ENCODE data around the gene ACKR3.

The ACKR3 gene

GRCh38 chr2:236566596-236566995 lies 3.0 kb upstream of the ACKR3 start:
- in situ Hi-C loops (cut with MboI; ENCODE audit: low sequenced_read_pairs): no loop called here

DNA sequence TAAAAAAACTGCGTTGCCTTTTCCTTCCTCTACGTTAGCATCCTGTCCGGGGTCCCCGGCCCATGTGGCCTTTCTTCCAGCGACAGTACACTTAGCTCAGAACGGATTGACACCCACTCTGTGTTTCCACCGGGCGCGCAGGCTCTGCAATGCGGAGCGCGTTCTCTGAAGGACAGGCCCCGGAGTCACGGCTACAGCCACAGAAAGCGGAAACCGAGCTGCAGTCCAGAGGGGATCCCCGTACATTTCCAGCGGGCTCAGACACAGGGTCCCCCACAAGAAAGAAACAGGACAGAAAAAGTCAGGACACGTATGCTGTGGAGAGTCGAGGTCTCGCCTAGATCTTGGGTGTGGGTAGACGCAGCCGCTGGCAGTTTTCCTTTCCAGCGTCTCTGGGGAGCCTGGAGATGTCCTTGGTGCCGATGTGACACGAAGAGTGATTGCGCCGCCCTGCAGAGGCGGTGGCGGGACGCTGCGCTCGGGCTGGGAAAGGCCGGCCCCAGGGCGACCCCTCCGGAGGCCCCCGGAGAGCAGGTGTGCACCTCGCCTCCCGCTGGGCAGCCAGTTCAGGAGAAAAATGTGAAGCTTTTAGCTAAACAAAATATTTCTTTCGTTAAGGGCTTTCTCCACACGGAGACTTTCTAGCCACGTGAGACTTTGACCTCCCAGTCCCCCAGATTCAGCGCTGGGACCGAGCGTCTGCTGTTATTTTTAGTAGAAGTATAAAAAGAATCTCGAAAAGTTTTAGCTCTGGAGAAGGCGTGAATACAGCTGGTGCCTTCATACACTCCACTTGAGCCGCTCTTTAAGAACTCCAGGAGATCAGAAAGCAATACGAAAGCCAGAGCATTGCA lies 1.3 kb upstream of the ACKR3 start:
- in situ Hi-C loops (cut with MboI; ENCODE audit: low sequenced_read_pairs): no loop called here

- in situ Hi-C loops (cut with MboI; ENCODE audit: low sequenced_read_pairs): no loop called here
Measured at GRCh38 chr2:236568922-236569572, 578 bp upstream of the ACKR3 start.

DNA sequence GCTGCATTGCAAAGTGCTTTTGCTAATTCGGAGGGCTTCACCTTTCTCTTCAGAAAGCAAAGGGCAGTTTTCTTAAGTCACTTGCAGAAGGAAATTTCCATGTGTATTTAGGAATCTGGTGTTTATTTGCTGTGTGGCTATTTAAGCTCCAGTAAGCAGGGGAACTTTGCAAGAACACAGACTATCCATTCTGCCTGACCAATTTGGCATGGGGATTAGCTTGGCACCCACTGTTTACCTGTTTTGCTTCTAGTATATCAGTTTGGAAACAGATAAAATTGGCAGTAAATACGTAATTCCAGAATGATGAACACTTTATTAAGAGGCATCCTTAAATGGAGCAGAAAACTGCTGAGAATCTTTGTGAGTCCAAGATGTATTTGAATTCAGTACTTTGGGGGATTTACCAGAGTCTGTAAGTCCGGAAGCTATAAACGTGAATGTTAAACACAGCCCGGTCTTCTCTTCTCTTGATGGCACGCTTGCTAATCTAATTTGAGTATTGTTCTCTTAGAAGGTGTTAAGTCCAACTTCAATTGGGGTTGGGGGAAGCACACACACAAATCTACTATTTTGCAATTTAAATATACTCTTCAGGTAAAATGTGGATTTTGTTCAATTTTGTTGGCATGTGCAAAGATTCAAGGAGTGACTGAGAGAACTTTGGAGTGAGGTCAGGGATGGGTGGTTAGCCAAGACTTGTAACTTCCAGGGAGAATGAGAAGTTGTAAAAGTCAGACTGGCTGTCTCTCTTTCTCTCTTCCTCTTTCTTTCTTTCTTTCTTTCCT lies 650 bp downstream of the ACKR3 start:
- in situ Hi-C loops (cut with MboI; ENCODE audit: low sequenced_read_pairs): no loop called here

DNA sequence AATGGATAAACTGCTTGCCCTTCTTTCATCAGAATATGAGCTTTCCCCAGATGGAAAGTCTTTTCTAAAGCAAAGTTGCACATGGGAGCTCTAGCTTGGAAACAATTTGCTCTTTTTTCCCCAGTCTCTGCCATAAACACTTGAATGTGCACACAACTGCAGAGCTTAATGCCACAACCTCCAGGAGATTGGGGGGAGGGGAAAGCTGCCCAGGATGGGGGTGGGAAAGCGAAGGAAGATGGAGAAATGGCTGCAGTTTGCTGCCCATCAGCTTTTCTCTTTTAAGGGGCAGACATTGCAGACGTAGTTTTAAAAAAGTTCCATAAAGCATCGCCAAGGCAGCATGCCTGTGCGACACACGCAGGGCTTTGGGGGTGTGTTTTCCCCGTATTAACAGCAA lies 1.5 kb downstream of the ACKR3 start:
- in situ Hi-C loops (cut with MboI; ENCODE audit: low sequenced_read_pairs): no loop called here

- in situ Hi-C loops (cut with MboI; ENCODE audit: low sequenced_read_pairs): no loop called here
Measured at GRCh38 chr2:236572482-236572881, 2.9 kb downstream of the ACKR3 start.

GRCh38 chr2:236573066-236573929 lies 3.7 kb downstream of the ACKR3 start:
- in situ Hi-C loops (cut with MboI; ENCODE audit: low sequenced_read_pairs): no loop called here

- in situ Hi-C loops (cut with MboI; ENCODE audit: low sequenced_read_pairs): no loop called here
Measured at GRCh38 chr2:236574000-236574399, 4.4 kb downstream of the ACKR3 start.

DNA sequence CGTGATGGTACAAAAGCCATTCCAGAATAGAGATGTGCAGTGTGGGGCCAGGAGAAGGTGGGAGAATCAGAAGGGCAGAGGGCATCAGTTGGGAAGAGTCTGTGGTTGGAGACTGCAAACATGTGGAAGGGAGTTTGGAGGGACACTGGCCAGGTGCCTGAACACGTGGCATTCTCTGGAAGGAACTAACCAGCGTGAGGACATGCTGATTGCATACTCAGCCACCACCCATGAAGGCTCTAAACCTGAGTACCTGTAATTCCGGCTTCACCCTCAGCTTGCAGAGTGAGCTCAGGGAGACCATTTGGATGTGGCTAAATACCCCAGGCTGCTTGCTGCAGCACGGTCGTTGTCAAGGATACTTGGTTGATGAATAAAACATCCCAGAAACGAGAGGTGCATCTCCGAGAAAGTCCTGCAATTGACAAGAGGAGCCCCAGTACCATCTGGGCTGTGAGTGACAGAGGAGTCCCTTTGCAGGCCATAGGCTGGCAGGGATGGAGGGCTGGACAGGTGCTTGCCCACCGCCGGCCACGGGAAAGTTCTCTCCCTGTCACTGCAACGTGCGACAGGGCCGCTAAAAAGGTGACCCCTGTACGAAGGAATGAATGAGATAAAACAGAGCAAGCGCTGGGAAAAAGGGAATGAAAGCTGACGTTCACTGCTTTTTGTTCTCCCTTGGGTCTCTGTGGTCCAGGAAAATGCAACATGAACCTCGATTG lies 5.0 kb downstream of the ACKR3 start:
- in situ Hi-C loops (cut with MboI; ENCODE audit: low sequenced_read_pairs): no loop called here

DNA sequence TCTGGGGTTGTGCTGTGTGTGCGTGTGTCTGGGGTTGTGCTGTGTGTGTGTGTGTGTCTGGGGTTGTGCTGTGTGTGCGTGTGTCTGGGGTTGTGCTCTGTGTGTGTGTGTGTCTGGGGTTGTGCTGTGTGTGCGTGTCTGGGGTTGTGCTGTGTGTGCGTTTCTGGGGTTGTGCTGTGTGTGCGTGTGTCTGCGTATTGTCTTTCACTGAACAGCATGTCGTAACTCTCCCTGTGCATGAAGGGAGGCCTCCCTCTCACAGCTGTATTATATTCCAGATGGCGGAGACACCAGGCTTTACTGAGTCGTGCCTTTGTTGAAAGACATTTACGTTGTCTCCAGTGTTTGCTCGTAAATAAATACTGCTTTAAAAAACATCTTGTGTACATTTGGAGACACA lies 5.9 kb downstream of the ACKR3 start:
- in situ Hi-C loops (cut with MboI; ENCODE audit: low sequenced_read_pairs): no loop called here

GRCh38 chr2:236576087-236576486 lies 6.5 kb downstream of the ACKR3 start:
- in situ Hi-C loops (cut with MboI; ENCODE audit: low sequenced_read_pairs): no loop called here

DNA sequence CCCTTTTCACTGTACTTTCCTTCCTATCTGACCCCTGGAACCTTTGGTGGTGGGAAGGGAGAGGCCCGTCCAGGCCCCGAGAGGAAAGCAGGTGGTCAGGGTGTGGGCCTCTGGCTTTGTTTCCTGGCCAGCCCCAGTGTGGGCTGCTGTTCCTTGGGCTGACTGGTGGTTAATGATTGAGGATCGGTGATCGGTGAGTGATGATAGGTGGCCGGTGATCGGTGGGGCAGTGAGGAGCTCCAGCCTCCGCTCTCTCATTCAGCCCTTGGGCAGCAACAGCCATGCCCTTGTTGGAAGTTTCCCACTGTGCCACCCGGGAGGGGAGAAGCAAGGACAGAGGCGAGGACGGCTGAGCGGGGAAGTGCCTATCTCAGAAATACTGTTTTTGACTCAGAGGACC lies 7.3 kb downstream of the ACKR3 start:
- in situ Hi-C loops (cut with MboI; ENCODE audit: low sequenced_read_pairs): no loop called here

GRCh38 chr2:236577481-236578410 lies 8.1 kb downstream of the ACKR3 start:
- in situ Hi-C loops (cut with MboI; ENCODE audit: low sequenced_read_pairs): no loop called here

GRCh38 chr2:236578411-236578846 lies 8.8 kb downstream of the ACKR3 start:
- in situ Hi-C loops (cut with MboI; ENCODE audit: low sequenced_read_pairs): no loop called here

DNA sequence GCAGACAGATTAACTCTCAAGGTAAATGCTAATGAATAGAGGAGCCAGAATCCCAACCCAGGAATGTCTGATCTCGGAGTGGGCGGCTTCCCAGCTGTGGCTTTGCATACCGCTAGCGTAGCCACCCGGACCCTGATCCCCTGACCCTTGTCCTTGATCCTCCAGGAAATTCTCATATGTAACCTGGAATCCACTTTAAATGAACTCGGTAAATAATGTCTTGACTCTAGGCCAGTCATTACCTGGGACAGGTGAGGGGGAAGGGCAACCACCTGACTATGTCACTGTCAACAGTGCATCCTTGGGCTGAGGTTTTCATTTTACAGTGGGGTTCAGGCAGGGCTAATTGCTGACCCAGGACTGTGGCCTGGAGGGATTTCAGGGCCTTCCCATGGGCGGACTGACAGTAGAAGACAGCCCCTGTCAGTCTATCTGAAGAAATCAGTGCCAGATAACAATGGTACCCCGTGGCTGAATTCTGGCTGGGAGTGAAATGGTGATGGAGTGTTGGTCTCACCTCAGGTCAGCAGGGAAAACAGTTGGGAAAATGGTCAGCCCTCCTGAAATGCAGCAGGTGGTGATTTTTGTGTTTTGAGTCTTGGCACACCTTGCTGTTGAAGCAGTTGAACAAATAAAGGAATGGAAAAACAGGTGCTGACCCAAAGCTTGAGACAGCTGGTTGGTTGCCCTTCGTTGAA lies 9.6 kb downstream of the ACKR3 start:
- in situ Hi-C loops (cut with MboI; ENCODE audit: low sequenced_read_pairs): no loop called here

- in situ Hi-C loops (cut with MboI; ENCODE audit: low sequenced_read_pairs): no loop called here
Measured at GRCh38 chr2:236579746-236580315, 10.2 kb downstream of the ACKR3 start.

GRCh38 chr2:236580746-236581355 lies 11.2 kb downstream of the ACKR3 start:
- in situ Hi-C loops (cut with MboI; ENCODE audit: low sequenced_read_pairs): no loop called here

GRCh38 chr2:236581546-236581945 lies 11.9 kb downstream of the ACKR3 start:
- in situ Hi-C loops (cut with MboI; ENCODE audit: low sequenced_read_pairs): no loop called here

Data from HL-60/S4 treated with phorbol 12-myristate 13-acetate at 8.2 ng/mL for 4 days and 3 days (cell line).